ENCODE data around the gene SNX25.

- TF ChIP-seq CTCF (IDR thresholded peaks at IDR 0.05) (no peak), EZH2 (IDR thresholded peaks at IDR 0.05; ENCODE audit: borderline replicate concordance, insufficient read depth, low read depth, low read length, poor library complexity, severe bottlenecking) (no peak)
These were observed 186.0 kb downstream of the SNX25 start, which contains the start of gene LRP2BP for GRCh38 chr4:185395238-185395955.

Data from B cell (primary cell).